GM12891 (cell line): ENCODE results near the gene CALM3.

Source experiments
- POLR2A ChIP-seq: IDR thresholded peaks from 2 replicates; pipeline ENCODE4 v1.6.1; 2011; ENCODE audit warnings: low read depth, low read length, control low read depth
- POLR2AphosphoS5 ChIP-seq: IDR thresholded peaks from 2 replicates; pipeline ENCODE4 v1.6.1; 2011; ENCODE audit warnings: low read depth, low read length, control low read depth

DNA sequence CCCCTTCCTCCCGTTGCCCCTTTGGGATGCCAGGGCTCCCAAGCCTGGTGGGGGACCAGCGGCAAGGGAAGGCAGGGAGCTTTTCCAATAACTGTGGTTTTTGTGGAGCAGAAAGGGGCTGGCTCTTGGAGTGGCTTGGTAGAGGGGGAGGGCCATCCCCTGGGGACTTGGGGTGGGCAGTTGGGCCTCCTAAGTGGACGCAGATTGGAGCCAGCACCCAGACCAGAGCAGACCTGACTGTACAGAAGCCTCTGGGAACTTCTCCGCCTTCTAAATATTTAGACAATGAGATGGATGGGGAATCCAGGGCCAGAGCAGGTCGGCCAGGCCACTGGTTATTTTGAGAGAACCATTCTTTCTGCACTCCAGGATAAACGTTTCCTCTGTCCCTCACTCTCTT is 19.6 kb downstream of the CALM3 start:
- TF ChIP-seq POLR2A (no peak), POLR2AphosphoS5 (no peak)
